Measurements from ENCODE around the gene TFCP2L1.

The TFCP2L1 gene

DNA sequence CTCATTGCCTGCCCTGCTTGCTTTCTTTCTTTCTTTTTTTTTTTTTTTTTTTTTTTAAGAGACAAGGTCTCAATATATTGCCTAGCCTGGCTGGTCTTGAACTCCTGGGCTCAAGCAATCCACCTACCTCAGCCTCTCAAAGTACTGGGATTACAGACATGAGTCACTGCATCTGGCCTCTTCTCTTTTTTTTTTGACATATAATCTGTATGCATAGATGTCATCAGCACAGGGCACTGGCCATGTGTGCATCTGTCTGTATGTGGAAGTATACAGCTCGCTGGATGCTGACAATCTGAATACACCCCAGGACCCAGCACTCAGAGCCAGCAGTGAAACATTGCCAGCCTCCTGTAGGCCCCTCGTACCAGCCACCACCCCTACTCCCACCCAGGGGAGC is 49.5 kb downstream of the TFCP2L1 start:
- TF ChIP-seq, protein P1, sequence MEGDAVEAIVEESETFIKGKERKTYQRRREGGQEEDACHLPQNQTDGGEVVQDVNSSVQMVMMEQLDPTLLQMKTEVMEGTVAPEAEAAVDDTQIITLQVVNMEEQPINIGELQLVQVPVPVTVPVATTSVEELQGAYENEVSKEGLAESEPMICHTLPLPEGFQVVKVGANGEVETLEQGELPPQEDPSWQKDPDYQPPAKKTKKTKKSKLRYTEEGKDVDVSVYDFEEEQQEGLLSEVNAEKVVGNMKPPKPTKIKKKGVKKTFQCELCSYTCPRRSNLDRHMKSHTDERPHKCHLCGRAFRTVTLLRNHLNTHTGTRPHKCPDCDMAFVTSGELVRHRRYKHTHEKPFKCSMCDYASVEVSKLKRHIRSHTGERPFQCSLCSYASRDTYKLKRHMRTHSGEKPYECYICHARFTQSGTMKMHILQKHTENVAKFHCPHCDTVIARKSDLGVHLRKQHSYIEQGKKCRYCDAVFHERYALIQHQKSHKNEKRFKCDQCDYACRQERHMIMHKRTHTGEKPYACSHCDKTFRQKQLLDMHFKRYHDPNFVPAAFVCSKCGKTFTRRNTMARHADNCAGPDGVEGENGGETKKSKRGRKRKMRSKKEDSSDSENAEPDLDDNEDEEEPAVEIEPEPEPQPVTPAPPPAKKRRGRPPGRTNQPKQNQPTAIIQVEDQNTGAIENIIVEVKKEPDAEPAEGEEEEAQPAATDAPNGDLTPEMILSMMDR (IDR thresholded peaks at IDR 0.05; ENCODE audit: insufficient read depth, low read depth, low read length, missing control alignments) = no peak
- DNase-seq (ENCODE audit: low read depth) = no peak

DNA sequence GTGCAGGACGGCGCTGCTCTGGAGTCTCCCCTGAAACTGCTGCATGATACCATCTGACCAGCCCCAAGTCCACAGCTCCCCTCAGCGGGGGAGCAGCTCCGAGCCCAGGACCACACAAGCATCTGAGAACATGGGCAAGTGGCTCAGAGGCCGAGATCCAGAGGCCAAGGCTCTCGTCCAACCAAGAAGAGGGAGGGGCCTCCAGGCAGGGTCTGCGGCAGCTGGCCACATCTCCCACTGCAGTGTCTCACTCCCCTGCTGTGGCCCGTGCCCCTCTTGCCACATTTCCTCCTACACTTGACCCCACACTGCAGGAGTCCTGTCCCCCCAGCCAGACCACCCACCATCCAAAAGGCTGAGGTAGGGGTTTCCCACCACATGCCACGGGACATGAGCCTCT is 50.2 kb downstream of the TFCP2L1 start:
- no peak overlapping the region for H3K4me3 ChIP-seq (ENCODE audit: low read depth, low read length)
- TF ChIP-seq, protein P1 (IDR thresholded peaks at IDR 0.05; ENCODE audit: insufficient read depth, low read depth, low read length, missing control alignments) = no peak
- no peak for DNase-seq (ENCODE audit: low read depth)

More for the DNA sequence above, 49.5 kb downstream of the TFCP2L1 start:
- H3K4me3 ChIP-seq (ENCODE audit: low read depth, low read length) = no peak overlapping the region

DNA sequence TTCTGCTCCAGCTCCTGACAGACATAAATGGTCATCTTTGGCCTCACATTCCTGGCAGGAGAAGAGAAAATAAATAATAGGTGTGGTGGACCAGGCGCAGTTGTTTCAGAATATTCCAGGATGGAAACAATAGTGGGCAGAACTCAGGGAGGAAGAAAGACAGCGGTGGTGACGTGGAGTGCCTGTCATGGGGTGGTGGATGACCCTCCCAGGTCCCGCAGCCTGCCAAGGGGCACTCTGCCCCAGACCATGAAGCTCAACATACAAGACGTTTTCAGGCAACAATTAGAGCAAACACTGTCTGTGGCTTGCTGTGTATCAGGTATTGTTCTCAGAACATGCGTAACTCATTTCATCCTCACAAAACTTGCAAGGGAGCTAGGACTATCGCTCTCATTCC is 50.9 kb downstream of the TFCP2L1 start:
- TF ChIP-seq, protein P1 (IDR thresholded peaks at IDR 0.05; ENCODE audit: insufficient read depth, low read depth, low read length, missing control alignments) = no peak
- H3K4me3 ChIP-seq (ENCODE audit: low read depth, low read length) = no peak overlapping the region
- DNase-seq (ENCODE audit: low read depth) = no peak

DNA sequence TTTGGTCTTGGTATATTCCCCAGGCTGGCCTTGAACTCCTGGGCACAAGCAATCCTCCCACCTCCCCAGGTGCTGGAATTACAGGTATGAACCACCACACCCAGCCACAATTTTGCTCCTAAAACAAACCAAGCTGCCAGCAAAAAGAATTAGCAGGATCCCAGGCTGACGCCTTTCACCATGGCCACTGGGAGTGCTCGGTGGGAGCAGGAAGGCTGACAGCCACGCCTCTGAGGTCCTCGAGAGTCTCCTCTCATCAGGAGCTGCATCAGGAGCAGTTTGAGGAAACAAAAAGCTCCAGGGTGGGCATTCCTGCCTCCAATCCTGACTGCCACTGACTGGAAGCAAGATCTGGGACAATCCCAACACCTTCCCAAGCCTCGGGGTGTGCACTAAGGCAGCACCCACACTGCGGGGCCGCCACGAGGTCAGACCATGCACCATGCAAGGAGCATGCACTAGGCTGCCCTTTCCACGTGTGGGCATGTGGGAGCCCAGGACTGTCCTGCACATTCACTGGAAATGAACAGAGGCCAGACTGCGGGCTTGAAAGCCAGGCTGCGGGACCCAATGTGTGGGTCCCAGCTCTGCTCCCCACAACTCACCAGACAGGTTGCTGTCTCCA is 51.4 kb downstream of the TFCP2L1 start:
- H3K4me3 ChIP-seq (ENCODE audit: low read depth, low read length) = no peak overlapping the region
- DNase-seq (ENCODE audit: low read depth) = no peak
- TF ChIP-seq, protein P1 (IDR thresholded peaks at IDR 0.05; ENCODE audit: insufficient read depth, low read depth, low read length, missing control alignments) = no peak

DNA sequence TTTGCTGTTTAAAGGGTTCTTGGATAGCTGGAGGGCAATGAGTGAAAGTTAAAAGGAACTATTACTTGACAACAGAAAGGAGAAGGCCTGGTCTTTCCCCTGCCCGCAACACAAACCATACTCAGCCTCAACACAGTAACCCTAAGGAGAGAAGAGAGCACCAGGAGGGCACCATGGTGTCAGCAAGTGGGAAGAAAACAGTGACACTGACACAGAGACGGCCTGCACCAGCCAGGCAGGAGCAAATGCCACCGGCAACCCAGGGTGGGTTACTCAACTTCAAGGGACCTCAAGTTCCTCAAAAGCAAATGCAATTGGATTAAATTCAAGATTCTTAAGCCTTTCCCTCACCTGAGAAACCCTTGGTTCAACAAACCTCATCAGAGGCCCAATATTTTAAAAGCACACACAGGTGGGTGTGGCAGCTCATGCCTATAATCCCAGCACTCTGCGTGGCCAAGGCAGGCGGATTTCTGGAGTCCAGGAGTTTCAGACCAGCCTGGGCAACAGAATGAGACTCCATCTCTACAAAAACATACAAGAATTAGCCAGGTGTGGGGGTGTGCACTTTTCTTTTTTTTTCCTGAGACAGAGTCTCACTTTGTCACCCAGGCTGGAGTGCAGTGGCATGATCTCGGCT is 52.3 kb downstream of the TFCP2L1 start:
- TF ChIP-seq, protein P1 (IDR thresholded peaks at IDR 0.05; ENCODE audit: insufficient read depth, low read depth, low read length, missing control alignments) = no peak
- no peak overlapping the region for H3K4me3 ChIP-seq (ENCODE audit: low read depth, low read length)
- no peak for DNase-seq (ENCODE audit: low read depth)

DNA sequence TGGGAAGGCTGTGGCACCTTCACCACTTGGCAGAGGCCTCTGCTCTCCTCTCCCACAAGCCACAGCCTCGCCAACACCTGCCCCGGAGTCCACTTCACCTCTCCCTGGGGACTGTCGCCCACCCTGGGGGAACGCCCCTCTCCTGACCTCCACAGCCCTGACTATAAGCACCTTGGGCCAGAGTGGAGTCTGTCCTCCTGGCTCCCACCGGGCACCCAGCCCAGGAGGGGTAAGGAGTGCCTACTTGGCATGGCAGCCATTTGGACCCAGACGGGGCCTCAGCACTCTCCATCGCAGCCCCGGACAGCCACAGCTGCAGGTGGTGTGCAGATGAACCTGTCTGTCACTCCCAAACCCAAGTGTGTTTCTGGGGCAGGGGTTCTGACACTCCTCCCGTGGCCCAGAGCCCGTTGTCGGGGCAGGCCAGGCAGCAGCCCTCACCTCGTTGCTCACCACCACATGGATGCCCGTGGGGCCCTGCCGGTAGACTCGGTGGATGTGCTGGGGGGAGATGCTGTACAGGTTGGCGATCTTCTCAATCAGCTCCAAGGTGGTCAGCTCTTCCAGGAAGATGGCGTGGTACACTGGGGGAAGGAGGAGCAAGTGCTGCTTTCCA is 53.5 kb downstream of the TFCP2L1 start:
- TF ChIP-seq, protein P1 (IDR thresholded peaks at IDR 0.05; ENCODE audit: insufficient read depth, low read depth, low read length, missing control alignments) = no peak
- no peak overlapping the region for H3K4me3 ChIP-seq (ENCODE audit: low read depth, low read length)
- no peak for DNase-seq (ENCODE audit: low read depth)
